ENCODE data around the gene KIF26B.

- TF ChIP-seq POLR2A (IDR thresholded peaks at IDR 0.05; ENCODE audit: low read depth, low read length) (no peak), POLR2AphosphoS5 (IDR thresholded peaks at IDR 0.05; ENCODE audit: low read depth, low read length) (no peak), TAF1 (IDR thresholded peaks at IDR 0.05; ENCODE audit: low read depth, low read length) (no peak)
These were observed 80.4 kb downstream of the KIF26B start for GRCh38 chr1:245235156-245235555.
